ENCODE measurements around the gene DCST1. TPM values are rescaled to one million over a fixed set of nuclear protein-coding genes. Genes with fewer than 3 reads are reported as not detected.
A peak's percentile ranks its signal among the peaks of the same experiment; 100 is the strongest.

The DCST1 gene
- polyA plus RNA-seq, 2 of the 4 experiments (the other 2 are of a cell fraction) = 0.06 TPM; not detected in 1

DNA sequence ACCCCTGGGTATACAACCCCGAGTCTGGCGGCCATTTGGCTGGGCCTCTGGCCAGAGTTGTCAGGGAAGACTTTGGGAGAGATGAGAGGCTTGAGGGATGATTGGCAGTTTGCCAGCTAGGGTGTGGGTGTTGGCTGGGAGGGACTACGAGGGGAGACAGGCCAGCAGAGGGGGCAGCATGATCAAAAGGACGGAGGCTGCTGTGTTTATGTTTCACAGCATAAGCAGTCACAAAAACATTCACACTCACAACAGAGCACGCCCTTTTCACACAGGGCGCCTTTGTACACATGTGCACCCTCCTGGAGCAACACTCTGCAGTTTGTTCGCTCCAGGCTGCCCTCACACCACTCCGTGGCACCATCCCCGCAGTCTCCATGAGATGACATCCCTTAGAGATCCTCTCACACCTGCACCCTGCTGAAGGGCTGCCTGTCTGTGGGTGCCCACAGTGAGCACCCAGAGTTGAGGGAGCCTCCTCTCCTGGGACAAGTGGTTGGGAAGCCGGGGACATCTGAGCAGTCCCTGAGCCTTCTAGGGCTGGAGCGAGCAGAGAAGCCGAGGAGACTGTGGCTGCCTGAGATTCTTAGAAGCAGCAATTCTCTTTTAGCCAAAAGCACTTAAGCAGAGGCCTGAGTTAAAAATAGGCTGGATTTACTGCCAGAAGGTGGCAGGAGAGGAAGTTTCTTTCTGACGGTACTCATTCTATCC, 60.4 kb downstream of the DCST1 start:
- Histone ChIP-seq H3K27ac (peak overlapping the region in 1 of 2 experiments; percentile 41; a peak in 2 of 6 replicates), H3K4me3 (no peak overlapping the region), H3K9me3 (no peaks in the 10 kb centered on the region), H3K4me1 (peaks cover 12% of the 10 kb centered on the region), H3K4me2 (peak overlapping the region; percentile 43)
- FAIRE-seq = no peak
- DNase-seq (ENCODE audit: low read depth in 1 of 2, low spot score in 1 of 2) = peak in 1 of 2 experiments; percentile 66
- peak; percentile 80 to 84 for ATAC-seq
- WGBS (ENCODE audit: missing lambda C conversion rate) = 34% methylated on average over 11 of the region's 13 CpGs
- ChIA-PET CTCF (interaction anchor here (2.4 to 13.8 kb wide), 5 partner anchors 8 to 79 kb away, joined by 22 to 384 read pairs (median 175); partner anchors contain the start of genes EFNA1, KRTCAP2, SLC50A1 and TRIM46), POLR2A (no interaction called here)
- peak; percentile 85 for TF ChIP-seq SMC3 (IDR thresholded peaks at IDR 0.05)
- TF ChIP-seq, protein P1, sequence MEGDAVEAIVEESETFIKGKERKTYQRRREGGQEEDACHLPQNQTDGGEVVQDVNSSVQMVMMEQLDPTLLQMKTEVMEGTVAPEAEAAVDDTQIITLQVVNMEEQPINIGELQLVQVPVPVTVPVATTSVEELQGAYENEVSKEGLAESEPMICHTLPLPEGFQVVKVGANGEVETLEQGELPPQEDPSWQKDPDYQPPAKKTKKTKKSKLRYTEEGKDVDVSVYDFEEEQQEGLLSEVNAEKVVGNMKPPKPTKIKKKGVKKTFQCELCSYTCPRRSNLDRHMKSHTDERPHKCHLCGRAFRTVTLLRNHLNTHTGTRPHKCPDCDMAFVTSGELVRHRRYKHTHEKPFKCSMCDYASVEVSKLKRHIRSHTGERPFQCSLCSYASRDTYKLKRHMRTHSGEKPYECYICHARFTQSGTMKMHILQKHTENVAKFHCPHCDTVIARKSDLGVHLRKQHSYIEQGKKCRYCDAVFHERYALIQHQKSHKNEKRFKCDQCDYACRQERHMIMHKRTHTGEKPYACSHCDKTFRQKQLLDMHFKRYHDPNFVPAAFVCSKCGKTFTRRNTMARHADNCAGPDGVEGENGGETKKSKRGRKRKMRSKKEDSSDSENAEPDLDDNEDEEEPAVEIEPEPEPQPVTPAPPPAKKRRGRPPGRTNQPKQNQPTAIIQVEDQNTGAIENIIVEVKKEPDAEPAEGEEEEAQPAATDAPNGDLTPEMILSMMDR (IDR thresholded peaks at IDR 0.05) = peak; percentile 74
- no peak for TF ChIP-seq HDAC2 (IDR thresholded peaks at IDR 0.05)
- TF ChIP-seq POLR2A (IDR thresholded peaks at IDR 0.05; ENCODE audit: low read length) = no peak
- peak; percentile 73 to 76 for TF ChIP-seq RAD21 (conservative IDR thresholded peaks at IDR 0.05 in 1 of 2, IDR thresholded peaks at IDR 0.05 in 1 of 2)

DNA sequence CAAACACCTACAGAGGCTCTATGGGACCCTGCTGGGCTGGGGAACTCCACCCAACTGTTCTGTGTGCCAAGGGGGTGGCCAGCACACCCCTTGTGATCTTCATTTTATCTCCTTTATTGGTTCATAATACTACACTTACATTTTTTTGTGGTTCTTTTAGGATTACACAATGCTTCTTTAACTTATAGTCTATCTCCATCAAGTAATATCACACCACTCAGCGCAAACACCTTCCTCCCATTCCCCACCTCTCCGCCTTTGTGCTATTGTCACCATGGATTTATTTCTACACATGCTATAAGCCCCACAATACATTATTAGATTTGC, 61.0 kb downstream of the DCST1 start:
- DNase-seq (ENCODE audit: low read depth in 1 of 2, low spot score in 1 of 2) = no peak
- CTCF ChIA-PET = interaction anchor here (0.9 to 13.8 kb wide), 9 partner anchors 9 to 98 kb away, joined by 4 to 309 read pairs (median 5); partner anchors contain the start of genes EFNA1, KRTCAP2, SLC50A1 and TRIM46
- Histone ChIP-seq H3K4me1 (peaks cover 12% of the 10 kb centered on the region), H3K4me3 (no peak overlapping the region), H3K4me2 (peak overlapping the region; percentile 43; the same call in 1 of the 3 replicates), H3K9me3 (no peaks in the 10 kb centered on the region), H3K27ac (no peak overlapping the region)
- WGBS (ENCODE audit: missing lambda C conversion rate) = 64% methylated on average over 2 of the region's 2 CpGs
- FAIRE-seq = no peak
- ATAC-seq = peak in 1 of 2 experiments; percentile 6; a peak in 1 of 6 replicates
- POLR2A ChIA-PET = no interaction called here
- TF ChIP-seq, protein P2, sequence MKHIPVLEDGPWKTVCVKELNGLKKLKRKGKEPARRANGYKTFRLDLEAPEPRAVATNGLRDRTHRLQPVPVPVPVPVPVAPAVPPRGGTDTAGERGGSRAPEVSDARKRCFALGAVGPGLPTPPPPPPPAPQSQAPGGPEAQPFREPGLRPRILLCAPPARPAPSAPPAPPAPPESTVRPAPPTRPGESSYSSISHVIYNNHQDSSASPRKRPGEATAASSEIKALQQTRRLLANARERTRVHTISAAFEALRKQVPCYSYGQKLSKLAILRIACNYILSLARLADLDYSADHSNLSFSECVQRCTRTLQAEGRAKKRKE (CRISPR knock-in tag; IDR thresholded peaks at IDR 0.05; ENCODE audit: low read depth) = no peak
- TF ChIP-seq, protein P3, sequence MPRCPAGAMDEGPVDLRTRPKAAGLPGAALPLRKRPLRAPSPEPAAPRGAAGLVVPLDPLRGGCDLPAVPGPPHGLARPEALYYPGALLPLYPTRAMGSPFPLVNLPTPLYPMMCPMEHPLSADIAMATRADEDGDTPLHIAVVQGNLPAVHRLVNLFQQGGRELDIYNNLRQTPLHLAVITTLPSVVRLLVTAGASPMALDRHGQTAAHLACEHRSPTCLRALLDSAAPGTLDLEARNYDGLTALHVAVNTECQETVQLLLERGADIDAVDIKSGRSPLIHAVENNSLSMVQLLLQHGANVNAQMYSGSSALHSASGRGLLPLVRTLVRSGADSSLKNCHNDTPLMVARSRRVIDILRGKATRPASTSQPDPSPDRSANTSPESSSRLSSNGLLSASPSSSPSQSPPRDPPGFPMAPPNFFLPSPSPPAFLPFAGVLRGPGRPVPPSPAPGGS (IDR thresholded peaks at IDR 0.05) = no peak
- no peak for TF ChIP-seq MAZ (IDR thresholded peaks at IDR 0.05; ENCODE audit: borderline replicate concordance, low read depth, low read length)
- TF ChIP-seq, protein P4, sequence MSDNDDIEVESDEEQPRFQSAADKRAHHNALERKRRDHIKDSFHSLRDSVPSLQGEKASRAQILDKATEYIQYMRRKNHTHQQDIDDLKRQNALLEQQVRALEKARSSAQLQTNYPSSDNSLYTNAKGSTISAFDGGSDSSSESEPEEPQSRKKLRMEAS (IDR thresholded peaks at IDR 0.05) = no peak
- no peak for TF ChIP-seq EHMT2 (IDR thresholded peaks at IDR 0.05; ENCODE audit: low read depth)
- TF ChIP-seq FOSB (CRISPR knock-in tag; IDR thresholded peaks at IDR 0.05) = no peak

DNA sequence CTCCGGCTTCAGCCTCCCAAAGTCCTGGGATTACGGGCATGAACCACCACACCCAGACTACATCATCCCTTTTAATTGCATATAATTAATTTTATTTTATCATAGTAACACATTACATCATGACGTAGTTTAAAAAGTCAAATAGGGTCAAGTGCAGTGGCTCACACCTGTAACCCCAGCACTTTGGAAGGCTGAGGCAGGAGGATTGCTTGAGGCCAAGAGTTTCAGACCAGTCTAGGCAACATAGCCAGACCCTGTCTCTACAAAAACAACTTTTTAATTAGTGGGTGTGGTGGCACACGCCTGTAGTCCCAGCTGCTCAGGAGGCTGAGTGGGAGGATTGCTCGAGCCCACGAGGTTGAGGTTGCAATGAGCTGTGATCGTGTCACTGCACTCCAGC, 65.7 kb downstream of the DCST1 start:
- DNase-seq (ENCODE audit: low read depth in 1 of 2, low spot score in 1 of 2) = no peak
- Histone ChIP-seq H3K4me3 (no peak overlapping the region), H3K27ac (no peak overlapping the region), H3K4me2 (no peak overlapping the region), H3K9me3 (no peaks in the 10 kb centered on the region), H3K4me1 (peaks cover under 1% of the 10 kb centered on the region; the same call in 1 of the 3 replicates)
- 79% methylated on average over 7 of the region's 7 CpGs for WGBS (ENCODE audit: missing lambda C conversion rate)
- FAIRE-seq = no peak
- no peak for TF ChIP-seq CHD2 (IDR thresholded peaks at IDR 0.05; ENCODE audit: low read length, partially characterized antibody)
- ATAC-seq = no peak
- CTCF ChIA-PET = interaction anchor here (0.7 to 13.8 kb wide), 5 partner anchors 8 to 730 kb away, joined by 4 to 309 read pairs (median 26); partner anchors contain the start of genes EFNA1, KRTCAP2, SLC50A1 and TRIM46
- POLR2A ChIA-PET = no interaction called here

Other genes starting within 250 kb of the DCST1 start
- 0.03 and 0.08 TPM in 2 replicates for gene KCNN3, start 163.5 kb upstream of the DCST1 start, polyA plus RNA-seq (2011; rRNA removed)
- 0.01 to 0.04 TPM in 2 of 3 replicates, not detected in the other for gene KCNN3, start 163.5 kb upstream of the DCST1 start, polyA plus RNA-seq (2017; fragmentation: RNase III; extraction: RNeasy Plus Mini Kit Qiagen cat#74134 plus additional on column Dnase treatment)
- gene PMVK, start 97.1 kb upstream of the DCST1 start, polyA plus RNA-seq (2011; rRNA removed) = 31.4 and 35.7 TPM in 2 replicates
- 52.0 to 57.3 TPM (median 53.0 TPM) in 3 replicates for gene PMVK, start 97.1 kb upstream of the DCST1 start, polyA plus RNA-seq (2017; fragmentation: RNase III; extraction: RNeasy Plus Mini Kit Qiagen cat#74134 plus additional on column Dnase treatment)
- gene PBXIP1, start 77.7 kb upstream of the DCST1 start, polyA plus RNA-seq (2011; rRNA removed) = 15.0 and 16.8 TPM in 2 replicates
- 13.9 to 22.4 TPM (median 20.8 TPM) in 3 replicates for gene PBXIP1, start 77.7 kb upstream of the DCST1 start, polyA plus RNA-seq (2017; fragmentation: RNase III; extraction: RNeasy Plus Mini Kit Qiagen cat#74134 plus additional on column Dnase treatment)
- gene PYGO2, start 72.0 kb upstream of the DCST1 start, polyA plus RNA-seq (2011; rRNA removed) = 24.6 and 25.8 TPM in 2 replicates
- gene PYGO2, start 72.0 kb upstream of the DCST1 start, polyA plus RNA-seq (2017; fragmentation: RNase III; extraction: RNeasy Plus Mini Kit Qiagen cat#74134 plus additional on column Dnase treatment) = 15.7 to 18.9 TPM (median 18.3 TPM) in 3 replicates
- gene SHC1, start 63.1 kb upstream of the DCST1 start, polyA plus RNA-seq (2011; rRNA removed) = 174 and 203 TPM in 2 replicates
- gene SHC1, start 63.1 kb upstream of the DCST1 start, polyA plus RNA-seq (2017; fragmentation: RNase III; extraction: RNeasy Plus Mini Kit Qiagen cat#74134 plus additional on column Dnase treatment) = 117 to 124 TPM (median 118 TPM) in 3 replicates
- gene CKS1B, start 59.1 kb upstream of the DCST1 start, polyA plus RNA-seq (2011; rRNA removed) = 725 and 787 TPM in 2 replicates
- gene CKS1B, start 59.1 kb upstream of the DCST1 start, polyA plus RNA-seq (2017; fragmentation: RNase III; extraction: RNeasy Plus Mini Kit Qiagen cat#74134 plus additional on column Dnase treatment) = 345 to 366 TPM (median 356 TPM) in 3 replicates
- gene FLAD1, start 50.5 kb upstream of the DCST1 start, polyA plus RNA-seq (2011; rRNA removed) = 43.5 and 57.1 TPM in 2 replicates
- gene FLAD1, start 50.5 kb upstream of the DCST1 start, polyA plus RNA-seq (2017; fragmentation: RNase III; extraction: RNeasy Plus Mini Kit Qiagen cat#74134 plus additional on column Dnase treatment) = 34.1 to 38.2 TPM (median 36.0 TPM) in 3 replicates
- 0.32 TPM in 1 of 2 replicates, not detected in the other for gene LENEP, start 40.2 kb upstream of the DCST1 start, polyA plus RNA-seq (2011; rRNA removed)
- gene LENEP, start 40.2 kb upstream of the DCST1 start, polyA plus RNA-seq (2017; fragmentation: RNase III; extraction: RNeasy Plus Mini Kit Qiagen cat#74134 plus additional on column Dnase treatment) = not detected in 3 replicates
- gene ZBTB7B, start 31.0 kb upstream of the DCST1 start, polyA plus RNA-seq (2011; rRNA removed) = 20.5 and 20.8 TPM in 2 replicates
- gene ZBTB7B, start 31.0 kb upstream of the DCST1 start, polyA plus RNA-seq (2017; fragmentation: RNase III; extraction: RNeasy Plus Mini Kit Qiagen cat#74134 plus additional on column Dnase treatment) = 24.7 to 30.7 TPM (median 29.0 TPM) in 3 replicates
- gene DCST2, start within 50 bp of the DCST1 start, polyA plus RNA-seq (2011; rRNA removed) = 1.0 and 1.5 TPM in 2 replicates
- gene DCST2, start within 50 bp of the DCST1 start, polyA plus RNA-seq (2017; fragmentation: RNase III; extraction: RNeasy Plus Mini Kit Qiagen cat#74134 plus additional on column Dnase treatment) = 0.23 to 0.46 TPM (median 0.43 TPM) in 3 replicates
- 25.6 and 33.6 TPM in 2 replicates for gene ADAM15, start 17.5 kb downstream of the DCST1 start, polyA plus RNA-seq (2011; rRNA removed)
- 33.0 to 35.2 TPM (median 34.2 TPM) in 3 replicates for gene ADAM15, start 17.5 kb downstream of the DCST1 start, polyA plus RNA-seq (2017; fragmentation: RNase III; extraction: RNeasy Plus Mini Kit Qiagen cat#74134 plus additional on column Dnase treatment)
- 3.1 and 4.9 TPM in 2 replicates for gene EFNA4, start 29.9 kb downstream of the DCST1 start, polyA plus RNA-seq (2011; rRNA removed)
- 6.1 to 8.7 TPM (median 7.5 TPM) in 3 replicates for gene EFNA4, start 29.9 kb downstream of the DCST1 start, polyA plus RNA-seq (2017; fragmentation: RNase III; extraction: RNeasy Plus Mini Kit Qiagen cat#74134 plus additional on column Dnase treatment)
- gene EFNA3, start 45.0 kb downstream of the DCST1 start, polyA plus RNA-seq (2011; rRNA removed) = 1.9 and 2.6 TPM in 2 replicates
- gene EFNA3, start 45.0 kb downstream of the DCST1 start, polyA plus RNA-seq (2017; fragmentation: RNase III; extraction: RNeasy Plus Mini Kit Qiagen cat#74134 plus additional on column Dnase treatment) = 2.0 to 3.2 TPM (median 2.7 TPM) in 3 replicates
- 38.9 and 64.6 TPM in 2 replicates for gene EFNA1, start 94.1 kb downstream of the DCST1 start, polyA plus RNA-seq (2011; rRNA removed)
- gene EFNA1, start 94.1 kb downstream of the DCST1 start, polyA plus RNA-seq (2017; fragmentation: RNase III; extraction: RNeasy Plus Mini Kit Qiagen cat#74134 plus additional on column Dnase treatment) = 19.1 to 25.4 TPM (median 25.1 TPM) in 3 replicates
- 39.3 and 39.4 TPM in 2 replicates for gene SLC50A1, start 102.0 kb downstream of the DCST1 start, polyA plus RNA-seq (2011; rRNA removed)
- gene SLC50A1, start 102.0 kb downstream of the DCST1 start, polyA plus RNA-seq (2017; fragmentation: RNase III; extraction: RNeasy Plus Mini Kit Qiagen cat#74134 plus additional on column Dnase treatment) = 28.2 to 30.7 TPM (median 28.9 TPM) in 3 replicates
- gene DPM3, start 106.7 kb downstream of the DCST1 start, polyA plus RNA-seq (2011; rRNA removed) = 22.8 and 33.7 TPM in 2 replicates
- gene DPM3, start 106.7 kb downstream of the DCST1 start, polyA plus RNA-seq (2017; fragmentation: RNase III; extraction: RNeasy Plus Mini Kit Qiagen cat#74134 plus additional on column Dnase treatment) = 67.5 to 83.0 TPM (median 80.3 TPM) in 3 replicates
- 154 and 227 TPM in 2 replicates for gene KRTCAP2, start 139.5 kb downstream of the DCST1 start, polyA plus RNA-seq (2011; rRNA removed)
- 216 to 218 TPM (median 217 TPM) in 3 replicates for gene KRTCAP2, start 139.5 kb downstream of the DCST1 start, polyA plus RNA-seq (2017; fragmentation: RNase III; extraction: RNeasy Plus Mini Kit Qiagen cat#74134 plus additional on column Dnase treatment)
- gene TRIM46, start 140.0 kb downstream of the DCST1 start, polyA plus RNA-seq (2011; rRNA removed) = 1.1 and 1.5 TPM in 2 replicates
- 1.7 to 2.8 TPM (median 2.7 TPM) in 3 replicates for gene TRIM46, start 140.0 kb downstream of the DCST1 start, polyA plus RNA-seq (2017; fragmentation: RNase III; extraction: RNeasy Plus Mini Kit Qiagen cat#74134 plus additional on column Dnase treatment)
- 13.8 and 16.2 TPM in 2 replicates for gene THBS3, start 174.1 kb downstream of the DCST1 start, polyA plus RNA-seq (2011; rRNA removed)
- 8.9 to 14.2 TPM (median 12.1 TPM) in 3 replicates for gene THBS3, start 174.1 kb downstream of the DCST1 start, polyA plus RNA-seq (2017; fragmentation: RNase III; extraction: RNeasy Plus Mini Kit Qiagen cat#74134 plus additional on column Dnase treatment)
- gene MTX1, start 174.9 kb downstream of the DCST1 start, polyA plus RNA-seq (2011; rRNA removed) = 53.4 and 73.9 TPM in 2 replicates
- 64.5 to 67.2 TPM (median 67.1 TPM) in 3 replicates for gene MTX1, start 174.9 kb downstream of the DCST1 start, polyA plus RNA-seq (2017; fragmentation: RNase III; extraction: RNeasy Plus Mini Kit Qiagen cat#74134 plus additional on column Dnase treatment)
- 8.4 and 10.7 TPM in 2 replicates for gene ENTREP3, start 221.7 kb downstream of the DCST1 start, polyA plus RNA-seq (2011; rRNA removed)
- 22.4 to 29.5 TPM (median 27.3 TPM) in 3 replicates for gene ENTREP3, start 221.7 kb downstream of the DCST1 start, polyA plus RNA-seq (2017; fragmentation: RNase III; extraction: RNeasy Plus Mini Kit Qiagen cat#74134 plus additional on column Dnase treatment)
- gene SCAMP3, start 228.5 kb downstream of the DCST1 start, polyA plus RNA-seq (2011; rRNA removed) = 135 and 147 TPM in 2 replicates
- 73.1 to 78.1 TPM (median 75.9 TPM) in 3 replicates for gene SCAMP3, start 228.5 kb downstream of the DCST1 start, polyA plus RNA-seq (2017; fragmentation: RNase III; extraction: RNeasy Plus Mini Kit Qiagen cat#74134 plus additional on column Dnase treatment)
- 45.7 and 51.0 TPM in 2 replicates for gene CLK2, start 239.7 kb downstream of the DCST1 start, polyA plus RNA-seq (2011; rRNA removed)
- gene CLK2, start 239.7 kb downstream of the DCST1 start, polyA plus RNA-seq (2017; fragmentation: RNase III; extraction: RNeasy Plus Mini Kit Qiagen cat#74134 plus additional on column Dnase treatment) = 32.4 to 37.9 TPM (median 37.5 TPM) in 3 replicates
- 4.1 and 7.3 TPM in 2 replicates for gene HCN3, start 243.6 kb downstream of the DCST1 start, polyA plus RNA-seq (2011; rRNA removed)
- 5.3 to 8.1 TPM (median 7.6 TPM) in 3 replicates for gene HCN3, start 243.6 kb downstream of the DCST1 start, polyA plus RNA-seq (2017; fragmentation: RNase III; extraction: RNeasy Plus Mini Kit Qiagen cat#74134 plus additional on column Dnase treatment)

All from A549 (cell line).